SK-N-MC (cell line): ENCODE measurements around the gene LDLRAP1.

ENCODE experiments used
- DNase-seq: peaks from one replicate; pipeline ENCODE4 v3.0.0-alpha.2; 2011; ENCODE audit warnings: low read depth, low spot score
- H3K27ac ChIP-seq: fragments of 200-600 bp; sonication (generic); 2 replicates; pipeline ENCODE4 v1.5.1; 2016; ENCODE audit warnings: mixed run types
- H3K36me3 ChIP-seq: fragments of 200-600 bp; sonication (generic); 2 replicates; pipeline ENCODE4 v1.6.1; 2017; ENCODE audit warnings: antibody characterized with exemption, low read length, mixed read lengths; ENCODE audit not compliant: insufficient read depth
- H3K4me3 ChIP-seq: fragments of 200-600 bp; sonication (generic); 2 replicates; pipeline ENCODE4 v1.5.1; 2016
- H3K9ac ChIP-seq: fragments of 200-600 bp; sonication (generic); 2 replicates; pipeline ENCODE4 v1.8.0; 2017; ENCODE audit warnings: mixed run types, mixed read lengths; ENCODE audit not compliant: insufficient read length
- H3K9me3 ChIP-seq: fragments of 200-600 bp; sonication (generic); 2 replicates; pipeline ENCODE4 v1.6.1; 2017; ENCODE audit warnings: low read depth, mild to moderate bottlenecking, antibody characterized with exemption, low read length, moderate library complexity, mixed read lengths
- EZH2 ChIP-seq: fragments of 200-600 bp; sonication (generic); IDR thresholded peaks from one replicate; pipeline ENCODE4 v1.6.1; 2017; ENCODE audit warnings: antibody characterized with exemption
- FOXP2 ChIP-seq: optimal IDR thresholded peaks from 2 replicates; pipeline ENCODE3; 2011; ENCODE audit warnings: mild to moderate bottlenecking, moderate library complexity; ENCODE audit not compliant: insufficient read depth; ENCODE audit errors: extremely low read length, control extremely low read depth
- POLR2AphosphoS5 ChIP-seq: IDR thresholded peaks from 2 replicates; pipeline ENCODE4 v1.6.1; 2012; ENCODE audit warnings: mild to moderate bottlenecking, low read depth, low read length, borderline replicate concordance

The LDLRAP1 gene

GRCh38 chr1:25611843-25612242 lies 68.4 kb downstream of the LDLRAP1 start:
- no peaks in the 10 kb centered on the region for H3K36me3 ChIP-seq
- no peak for TF ChIP-seq EZH2
- TF ChIP-seq POLR2AphosphoS5: no peak
- no peak for TF ChIP-seq FOXP2
- H3K27ac ChIP-seq: no peak overlapping the region
- no peak overlapping the region for H3K9ac ChIP-seq
- no peak for DNase-seq
- H3K9me3 ChIP-seq: no peaks in the 10 kb centered on the region
- H3K4me3 ChIP-seq: no peak overlapping the region

GRCh38 chr1:25612421-25612820 lies 69.0 kb downstream of the LDLRAP1 start:
- H3K36me3 ChIP-seq: no peaks in the 10 kb centered on the region
- no peaks in the 10 kb centered on the region for H3K9me3 ChIP-seq
- H3K4me3 ChIP-seq: no peak overlapping the region
- H3K27ac ChIP-seq: no peak overlapping the region
- DNase-seq: no peak
- no peak for TF ChIP-seq POLR2AphosphoS5
- TF ChIP-seq EZH2: no peak
- TF ChIP-seq FOXP2: no peak
- H3K9ac ChIP-seq: no peak overlapping the region

GRCh38 chr1:25613091-25613490 lies 69.7 kb downstream of the LDLRAP1 start:
- no peak for TF ChIP-seq POLR2AphosphoS5
- TF ChIP-seq FOXP2: no peak
- no peak for TF ChIP-seq EZH2
- Histone ChIP-seq H3K9ac (no peak overlapping the region), H3K9me3 (no peaks in the 10 kb centered on the region), H3K27ac (no peak overlapping the region), H3K4me3 (no peak overlapping the region), H3K36me3 (no peaks in the 10 kb centered on the region)
- no peak for DNase-seq

GRCh38 chr1:25614501-25615171 lies 71.2 kb downstream of the LDLRAP1 start:
- no peak overlapping the region for H3K9ac ChIP-seq
- no peak for DNase-seq
- H3K27ac ChIP-seq: no peak overlapping the region
- H3K4me3 ChIP-seq: no peak overlapping the region
- no peaks in the 10 kb centered on the region for H3K36me3 ChIP-seq
- no peaks in the 10 kb centered on the region for H3K9me3 ChIP-seq
- TF ChIP-seq EZH2 (no peak), FOXP2 (no peak), POLR2AphosphoS5 (no peak)

GRCh38 chr1:25615172-25615541 lies 71.8 kb downstream of the LDLRAP1 start:
- Histone ChIP-seq H3K9me3 (no peaks in the 10 kb centered on the region), H3K4me3 (no peak overlapping the region), H3K9ac (no peak overlapping the region), H3K36me3 (no peaks in the 10 kb centered on the region), H3K27ac (no peak overlapping the region)
- no peak for DNase-seq
- TF ChIP-seq POLR2AphosphoS5 (no peak), EZH2 (no peak), FOXP2 (no peak)

- Histone ChIP-seq H3K4me3 (no peak overlapping the region), H3K27ac (no peak overlapping the region)
- DNase-seq: no peak
Observed at GRCh38 chr1:25615563-25616094, 72.2 kb downstream of the LDLRAP1 start.

GRCh38 chr1:25616095-25616986 lies 72.9 kb downstream of the LDLRAP1 start, which contains the start of gene MAN1C1:
MAN1C1 (plus strand) TSS chr1:25616791; CDS start chr1:25617798, 1,007 bp downstream.
- no peak within 1 kb of the TSS for H3K27ac ChIP-seq
- no peak within 1 kb of the TSS for H3K9ac ChIP-seq
- H3K9me3 ChIP-seq: no peaks in the 10 kb centered on the region
- TF ChIP-seq FOXP2 (no peak), POLR2AphosphoS5 (no peak), EZH2 (no peak)
- no peaks in the 10 kb centered on the region for H3K36me3 ChIP-seq
- DNase-seq: no peak
- peak within 1 kb of the TSS; percentile 81 for H3K4me3 ChIP-seq

More at GRCh38 chr1:25615563-25616094, 72.2 kb downstream of the LDLRAP1 start:
- H3K9me3 ChIP-seq: no peaks in the 10 kb centered on the region
- no peak overlapping the region for H3K9ac ChIP-seq
- no peaks in the 10 kb centered on the region for H3K36me3 ChIP-seq
- TF ChIP-seq EZH2: no peak
- TF ChIP-seq POLR2AphosphoS5: no peak
- no peak for TF ChIP-seq FOXP2

- no peak for DNase-seq
Observed at GRCh38 chr1:25616987-25617624, 73.7 kb downstream of the LDLRAP1 start.

More at GRCh38 chr1:25616987-25617624, 73.7 kb downstream of the LDLRAP1 start:
- TF ChIP-seq EZH2: no peak
- TF ChIP-seq FOXP2: no peak
- TF ChIP-seq POLR2AphosphoS5: no peak
- H3K9ac ChIP-seq: no peak overlapping the region
- no peak overlapping the region for H3K27ac ChIP-seq
- peak overlapping the region; percentile 81 for H3K4me3 ChIP-seq
- H3K36me3 ChIP-seq: no peaks in the 10 kb centered on the region
- no peaks in the 10 kb centered on the region for H3K9me3 ChIP-seq
